Body of pancreas (tissue), 4 donors: Measurements from ENCODE around the gene DMKN. TPM values are rescaled to one million over a fixed set of nuclear protein-coding genes. Genes with fewer than 3 reads are reported as not detected.
A peak's percentile ranks its signal among the peaks of the same experiment; 100 is the strongest.
"Not testable (repeated sequence)": the region's sequence is repeated elsewhere in the genome, so short reads cannot be mapped to it uniquely, and the experiment has no call there.

Source experiments
- ATAC-seq: fragments of 150-250 bp; one replicate; pipeline ENCODE4 v1.9.1; 2016
- DNase-seq, 4 donors: peaks; one replicate each; pipeline ENCODE4 v3.0.0-alpha.2; 2019
- H3K27ac ChIP-seq, 4 donors: fragments of 200-600 bp; sonication (generic); 1 replicate in 3 of 4; 2 replicates in 1 of 4; pipeline versions ENCODE4 v1.5.1 to v1.6.1; 2016 to 2019; ENCODE audit warnings: mild to moderate bottlenecking in 1 of 4, mixed read lengths in 1 of 4, moderate library complexity in 1 of 4
- H3K27me3 ChIP-seq, 2 donors: fragments of 200-600 bp; sonication (generic); one replicate each; pipeline ENCODE4 v1.6.0; 2016; ENCODE audit warnings: mild to moderate bottlenecking in 1 of 2
- H3K36me3 ChIP-seq, 2 donors: fragments of 200-600 bp; sonication (generic); replicated peaks in 1 of 2; 2 replicates each; pipeline ENCODE4 v1.5.1; 2016; ENCODE audit warnings: low read depth in 2 of 2; ENCODE audit not compliant: insufficient read depth in 1 of 2
- H3K4me1 ChIP-seq: fragments of 200-600 bp; sonication (generic); one replicate; pipeline ENCODE4 v1.6.0; 2016
- H3K4me3 ChIP-seq, 2 donors: fragments of 200-600 bp; sonication (generic); 1 replicate in 1 of 2; 2 replicates in 1 of 2; pipeline ENCODE4 v1.5.1; 2016 to 2019
- H3K9me3 ChIP-seq, 3 donors: fragments of 200-600 bp; sonication (generic); 1 replicate in 2 of 3; 2 replicates in 1 of 3; pipeline ENCODE4 v1.5.1; 2016
- CTCF ChIP-seq, 7 experiments: fragments of 450-650 bp in 4 of 7; fragments of 200-600 bp in 3 of 7; sonication (generic) in 3 of 7; IDR thresholded peaks; one replicate each; pipeline ENCODE4 v1.5.1; 2016 to 2019; ENCODE audit warnings: antibody characterized with exemption in 7 of 7
- POLR2A ChIP-seq, 3 donors: fragments of 450-650 bp; IDR thresholded peaks; one replicate each; pipeline ENCODE4 v1.6.1; 2016; ENCODE audit warnings: antibody characterized with exemption in 3 of 3, mild to moderate bottlenecking in 2 of 3
- WGBS, 2 donors: methylation state at CpG; one replicate each; pipeline ENCODE4 v1.1.5; 2017; 5-methylcytosine and 5-hydroxymethylcytosine counted together
- intact Hi-C: fragments of 100-400 bp; cut with DNase I; formaldehyde crosslinking; loops from one replicate; pipeline ENCODE4 v1.15.1; 2023
- total RNA-seq, 2 donors: library from RNA; depleted of rRNA; stranded (reverse); fragments of >200 nt; gene quantifications; one replicate each; pipeline ENCODE4 v1.1.0, GENCODE V29; 2016

The DMKN gene
- total RNA-seq, 2 donors from 2014 or later, result 146 TPM

DNA sequence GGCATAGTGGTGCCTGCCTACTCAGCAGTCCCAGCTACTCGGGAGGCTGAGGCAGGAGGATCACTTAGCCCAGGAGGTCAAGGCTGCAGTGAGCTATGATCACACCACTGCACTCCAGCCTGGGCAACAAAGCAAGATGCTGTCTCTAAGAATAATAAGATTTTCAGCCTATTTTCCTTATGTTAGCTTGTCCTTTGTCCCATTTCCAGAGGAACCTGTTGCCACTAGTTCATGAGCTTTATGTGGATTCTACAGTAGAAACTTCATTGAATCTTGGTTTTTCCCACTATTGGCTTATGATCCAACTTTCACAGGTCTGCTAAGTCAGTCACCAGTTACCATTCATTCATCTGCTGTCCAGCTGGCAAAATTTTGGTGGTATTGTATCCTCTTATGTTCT, 47.2 kb downstream of the DMKN start:
- ATAC-seq (no peak), DNase-seq (no peak)
- no peaks in the 10 kb centered on the region for H3K9me3 ChIP-seq
- TF ChIP-seq POLR2A (IDR thresholded peaks at IDR 0.05) (no peak), CTCF (IDR thresholded peaks at IDR 0.05) (no peak)
- intact Hi-C loops, result no loop called here
- no peaks in the 10 kb centered on the region for H3K27me3 ChIP-seq
- H3K4me3 ChIP-seq, result no peak overlapping the region
- H3K36me3 ChIP-seq, result no peaks in the 10 kb centered on the region
- WGBS, 2 donors, result 67 to 96% methylated on average over 1 of the region's 1 CpG
- no peak overlapping the region for H3K27ac ChIP-seq
- H3K4me1 ChIP-seq, result no peaks in the 10 kb centered on the region

GRCh38 chr19:35462956-35463355, 50.5 kb downstream of the DMKN start:
- ATAC-seq, DNase-seq, H3K4me3 ChIP-seq, H3K9me3 ChIP-seq, H3K27ac ChIP-seq, H3K36me3 ChIP-seq, intact Hi-C loops, H3K27me3 ChIP-seq: not testable (repeated sequence)
- WGBS, 2 donors, result 76 to 77% methylated on average over 7 of the region's 7 CpGs
- peaks cover 19% of the 10 kb centered on the region for H3K4me1 ChIP-seq

DNA sequence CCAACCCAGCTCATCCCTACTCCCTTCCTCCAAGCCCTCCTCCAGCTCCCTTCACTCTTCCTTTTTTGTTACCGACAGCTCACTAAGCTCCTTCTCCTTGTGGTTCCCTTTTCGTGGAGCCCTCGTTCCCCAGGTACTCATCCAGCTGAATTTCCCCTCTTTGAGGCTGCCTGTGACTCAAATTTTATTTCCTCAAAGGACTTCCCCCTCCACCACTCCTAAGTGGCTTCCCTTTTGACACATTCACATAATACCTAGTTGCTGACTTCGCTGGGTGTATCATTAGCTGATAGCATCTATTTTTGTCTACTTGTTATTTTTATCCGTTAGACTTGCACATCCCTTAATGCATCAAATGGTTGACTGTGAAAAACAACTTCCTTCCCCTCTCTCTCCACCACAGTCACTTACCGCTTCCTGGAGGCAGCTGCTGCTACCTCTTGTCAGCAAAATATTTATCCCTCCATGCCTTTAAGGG, 50.9 kb downstream of the DMKN start:
- TF ChIP-seq CTCF (IDR thresholded peaks at IDR 0.05) (no peak), POLR2A (IDR thresholded peaks at IDR 0.05) (no peak)
- intact Hi-C loops, result no loop called here
- H3K27ac ChIP-seq, result no peak overlapping the region
- 56 to 62% methylated on average over 6 of the region's 6 CpGs for WGBS, 2 donors
- DNase-seq (peak in 1 of 4 donors; percentile 44), ATAC-seq (no peak)
- H3K36me3 ChIP-seq, result no peaks in the 10 kb centered on the region
- H3K4me3 ChIP-seq, result no peak overlapping the region
- H3K9me3 ChIP-seq, result no peaks in the 10 kb centered on the region
- no peaks in the 10 kb centered on the region for H3K27me3 ChIP-seq
- H3K4me1 ChIP-seq, result peaks cover 19% of the 10 kb centered on the region

DNA sequence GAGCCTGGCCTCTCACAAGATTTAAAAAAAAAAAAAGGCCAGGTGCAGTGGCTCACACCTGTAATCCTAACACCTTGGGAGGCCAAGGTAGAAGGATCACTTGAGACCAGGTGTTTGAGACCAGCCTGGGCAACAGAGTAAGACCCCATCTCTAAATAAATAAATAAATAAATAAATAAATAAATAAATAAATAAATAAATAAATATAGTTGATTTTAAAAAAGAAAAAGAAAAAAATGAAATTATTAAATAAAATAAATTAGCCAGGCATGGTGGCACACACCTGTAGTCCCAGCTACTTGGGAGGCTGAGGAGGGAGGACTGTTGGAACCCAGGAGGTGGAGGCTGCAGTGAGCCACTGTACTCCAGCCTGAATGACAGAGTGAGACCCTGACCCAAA, 51.7 kb downstream of the DMKN start:
- H3K4me3 ChIP-seq, ATAC-seq, H3K27ac ChIP-seq, DNase-seq, H3K9me3 ChIP-seq, H3K27me3 ChIP-seq, intact Hi-C loops, H3K36me3 ChIP-seq: not testable (repeated sequence)
- H3K4me1 ChIP-seq, result peaks cover 19% of the 10 kb centered on the region

DNA sequence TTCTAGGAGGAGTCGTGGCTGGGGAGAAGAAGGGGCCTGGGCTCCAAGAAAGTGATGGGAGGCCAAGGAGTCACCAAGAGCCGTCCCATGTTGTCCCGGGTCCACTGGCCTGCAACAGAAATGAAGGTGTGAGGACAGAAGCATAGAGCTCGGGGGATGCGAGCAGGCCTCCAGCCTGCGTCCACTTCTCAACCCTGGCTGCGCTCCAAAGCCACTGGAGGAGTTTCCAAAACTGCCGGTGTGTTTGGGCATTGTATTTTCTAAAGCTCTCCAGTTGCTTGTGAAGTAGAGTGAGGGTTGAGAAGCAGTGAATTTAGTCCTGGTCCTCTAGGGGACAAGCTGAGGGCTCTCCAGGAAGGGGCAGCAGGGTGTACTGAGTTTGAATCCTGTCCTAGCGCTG, 52.4 kb downstream of the DMKN start:
- TF ChIP-seq POLR2A (IDR thresholded peaks at IDR 0.05), result no peak
- TF ChIP-seq CTCF (IDR thresholded peaks at IDR 0.05), result no peak
- ATAC-seq (no peak), DNase-seq (no peak)
- intact Hi-C loops, result no loop called here
- Histone ChIP-seq H3K4me3 (no peak overlapping the region), H3K27me3 (no peaks in the 10 kb centered on the region), H3K9me3 (no peaks in the 10 kb centered on the region), H3K27ac (no peak overlapping the region), H3K4me1 (peaks cover 19% of the 10 kb centered on the region), H3K36me3 (no peaks in the 10 kb centered on the region)
- 81 to 82% methylated on average over 9 of the region's 9 CpGs for WGBS, 2 donors

GRCh38 chr19:35460608-35461007, 52.8 kb downstream of the DMKN start:
- WGBS, 2 donors, result 82 to 89% methylated on average over 10 of the region's 10 CpGs
- Histone ChIP-seq H3K36me3 (no peaks in the 10 kb centered on the region), H3K4me1 (peaks cover 19% of the 10 kb centered on the region), H3K4me3 (no peak overlapping the region), H3K27me3 (no peaks in the 10 kb centered on the region), H3K27ac (no peak overlapping the region), H3K9me3 (no peaks in the 10 kb centered on the region)
- intact Hi-C loops, result no loop called here
- no peak for TF ChIP-seq POLR2A (IDR thresholded peaks at IDR 0.05)
- no peak for TF ChIP-seq CTCF (IDR thresholded peaks at IDR 0.05)
- no peak for DNase-seq
- ATAC-seq, result no peak
